NAMALWA (cell line): ENCODE measurements around the gene FOXI3.
"Not testable (repeated sequence)": the region's sequence is repeated elsewhere in the genome, so short reads cannot be mapped to it uniquely, and the experiment has no call there.

Source experiments
- DNase-seq: peaks from one replicate; pipeline ENCODE4 v3.0.0-alpha.2; 2015; ENCODE audit warnings: low spot score

Gene FOXI3

DNA sequence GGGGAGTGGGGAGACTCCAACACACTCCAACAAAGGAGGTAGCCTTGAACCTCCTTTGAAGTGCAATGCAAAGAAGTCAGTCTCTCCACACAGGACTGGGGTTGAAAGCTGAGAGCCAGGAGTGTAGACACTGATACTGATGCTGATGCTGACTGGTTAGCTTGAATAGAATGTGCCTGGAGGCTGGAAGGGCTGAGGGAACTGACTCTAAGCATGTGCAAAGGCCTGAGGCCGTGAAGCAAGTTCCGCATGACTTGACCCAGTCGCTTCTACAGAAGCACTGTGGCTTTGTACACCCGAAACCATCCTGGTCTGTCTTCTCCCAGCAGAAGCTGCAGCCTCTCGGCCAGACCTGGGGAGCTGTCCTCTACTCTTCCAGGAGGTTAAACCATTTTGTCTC, 10.4 kb downstream of the FOXI3 start:
- DNase-seq = no peak

DNA sequence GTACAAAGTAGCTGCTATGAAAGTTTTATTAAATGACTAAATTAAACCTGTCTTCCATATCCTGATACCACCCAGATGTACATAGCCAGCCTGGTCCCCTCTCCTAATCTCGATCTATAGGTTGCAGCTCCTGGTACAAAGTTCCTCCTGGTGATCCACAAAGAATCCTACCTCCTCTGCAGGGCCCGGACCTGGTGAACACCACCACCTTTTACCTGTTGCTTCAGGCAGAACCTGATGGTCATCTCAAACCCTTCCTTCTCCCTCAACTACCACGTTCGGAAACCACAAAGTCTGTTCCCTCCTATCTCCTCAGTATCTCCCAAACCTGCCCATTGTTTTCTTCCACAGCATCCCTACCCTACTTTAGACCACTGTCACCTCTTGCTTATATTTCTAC, 15.5 kb downstream of the FOXI3 start:
- no peak for DNase-seq

DNA sequence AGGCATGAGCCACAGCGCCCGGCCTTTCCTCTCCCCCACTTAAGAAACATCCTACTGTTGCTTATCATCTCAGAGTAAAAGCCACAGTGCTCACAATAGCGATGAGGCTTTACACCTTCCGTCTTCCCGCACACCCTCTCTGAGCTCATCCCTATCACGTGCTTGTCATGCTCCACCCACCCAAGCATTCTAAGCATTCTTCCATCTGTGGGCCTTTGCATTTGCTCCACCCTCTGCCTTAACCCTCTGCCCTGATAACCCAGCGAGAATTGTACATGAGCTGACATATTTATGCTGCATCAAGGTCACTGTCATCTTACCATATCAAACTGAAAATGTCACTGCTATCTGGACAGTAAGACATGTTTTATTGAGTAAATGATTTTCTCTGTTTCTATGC, 22.6 kb downstream of the FOXI3 start:
- no peak for DNase-seq

DNA sequence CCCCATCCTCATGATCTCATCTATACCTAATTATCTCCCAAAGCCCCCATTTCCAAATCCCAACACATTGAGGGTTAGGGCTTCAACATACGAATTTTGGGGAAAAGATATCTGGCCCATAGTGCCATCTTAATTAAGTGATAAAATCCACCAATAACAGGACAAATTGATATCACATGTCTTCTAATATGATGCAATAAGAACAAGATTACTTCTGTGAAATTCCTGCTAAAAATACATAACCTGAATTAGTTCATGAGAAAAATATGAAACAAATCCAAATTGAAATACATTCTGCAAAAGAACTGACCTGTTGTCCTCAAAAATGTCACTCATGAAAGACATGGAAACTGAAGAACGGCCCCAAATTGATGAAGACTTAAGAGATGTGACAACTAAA, 28.8 kb downstream of the FOXI3 start:
- DNase-seq = no peak

DNA sequence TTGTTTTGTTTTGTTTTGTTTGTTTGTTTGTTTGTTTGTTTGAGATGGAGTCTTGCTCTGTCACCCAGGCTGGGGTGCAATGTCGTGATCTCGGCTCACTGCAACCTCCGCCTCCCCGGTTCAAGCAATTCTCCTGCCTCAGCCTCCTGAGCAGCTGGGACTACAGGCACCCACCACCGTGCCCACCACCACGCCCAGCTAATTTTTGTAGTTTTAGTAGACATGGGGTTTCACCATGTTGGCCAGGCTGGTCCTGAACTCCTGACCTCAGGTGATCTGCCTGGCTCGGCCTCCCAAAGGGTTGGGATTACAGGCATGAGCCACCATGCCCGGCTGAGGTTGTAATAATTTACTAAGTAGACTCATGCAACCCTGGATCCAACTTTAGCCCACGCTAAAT, 33.4 kb downstream of the FOXI3 start:
- DNase-seq = not testable (repeated sequence)

DNA sequence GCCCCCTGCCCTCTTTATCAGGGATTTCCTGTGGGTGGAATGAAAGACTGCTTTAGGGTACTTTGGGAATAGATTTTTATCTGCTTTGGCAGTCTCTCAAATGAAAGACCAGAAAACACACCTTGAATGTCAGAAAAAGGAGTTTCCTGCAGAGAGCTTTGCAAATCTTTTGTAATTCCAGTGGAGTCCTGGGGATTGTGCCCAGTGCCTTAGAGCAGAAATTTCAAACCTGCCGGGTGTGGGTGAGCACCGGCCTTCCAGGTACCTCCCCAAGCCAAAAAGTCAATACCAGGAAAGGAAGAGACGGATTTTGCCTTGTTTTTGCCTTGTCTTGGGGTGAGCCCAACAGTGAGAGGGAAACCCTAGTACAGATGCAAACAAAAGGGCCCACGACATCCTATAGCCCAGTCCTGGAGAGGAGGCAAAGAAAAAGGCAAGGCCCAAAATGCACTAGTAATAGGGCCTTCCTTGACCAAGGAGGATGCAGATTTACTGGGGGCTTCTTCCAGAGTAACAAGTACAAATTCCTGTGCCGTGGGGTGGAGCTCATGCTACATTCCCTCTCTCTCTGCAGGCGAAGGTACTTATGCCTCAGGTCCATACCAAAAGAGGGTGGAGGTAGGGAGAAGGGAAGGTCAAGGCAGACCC, 36.4 kb downstream of the FOXI3 start:
- no peak for DNase-seq

DNA sequence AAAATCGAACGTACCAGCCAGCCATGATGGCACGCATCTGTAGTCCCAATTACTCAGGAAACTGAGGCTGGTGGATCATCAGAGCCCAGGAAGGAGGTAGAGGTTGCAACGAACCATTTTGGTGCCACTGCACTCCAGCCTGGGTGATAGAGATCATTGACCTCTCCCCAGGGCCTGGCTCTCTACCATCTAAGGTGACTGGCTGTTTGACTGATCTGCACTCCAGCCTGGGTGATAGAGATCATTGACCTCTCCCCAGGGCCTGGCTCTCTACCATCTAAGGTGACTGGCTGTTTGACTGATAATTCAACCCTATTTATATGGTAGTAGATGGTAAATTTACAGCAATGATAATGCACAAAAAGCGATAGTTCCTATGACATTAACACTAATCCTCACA, 43.6 kb downstream of the FOXI3 start:
- DNase-seq = not testable (repeated sequence)

DNA sequence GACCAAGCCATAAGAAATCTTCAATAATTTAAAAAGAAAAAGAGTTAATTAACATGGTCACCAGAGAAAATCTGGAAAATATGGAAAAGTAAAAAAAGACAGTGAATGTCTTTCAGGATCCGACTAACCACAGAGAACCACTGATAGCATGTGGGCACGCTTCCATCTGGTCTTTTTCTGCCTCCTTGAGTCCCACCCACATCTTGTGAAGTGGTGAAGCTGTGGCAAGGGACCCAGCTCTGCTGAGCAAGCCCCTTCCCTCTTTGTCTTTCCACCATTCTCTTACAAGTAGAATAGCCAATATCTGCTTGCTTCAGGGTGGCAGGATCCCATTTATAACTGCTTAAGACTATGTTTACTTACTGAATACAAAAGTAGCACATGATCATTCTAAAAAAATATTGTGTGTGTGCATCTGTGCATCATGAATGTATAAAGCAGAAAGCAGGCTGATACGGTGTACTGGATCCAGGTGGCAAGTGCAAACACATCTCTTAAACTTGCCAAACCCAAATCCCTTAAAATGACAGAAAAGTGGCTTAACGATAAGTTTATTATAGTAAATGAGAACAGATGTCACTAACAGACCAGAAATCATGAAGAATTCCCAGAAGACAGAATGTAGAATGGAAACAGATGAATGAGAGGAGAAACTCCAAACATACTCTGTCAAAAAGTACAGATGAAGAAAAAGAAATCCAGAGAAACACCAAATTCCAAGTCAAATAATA, 52.3 kb downstream of the FOXI3 start:
- DNase-seq = peak; percentile 17

DNA sequence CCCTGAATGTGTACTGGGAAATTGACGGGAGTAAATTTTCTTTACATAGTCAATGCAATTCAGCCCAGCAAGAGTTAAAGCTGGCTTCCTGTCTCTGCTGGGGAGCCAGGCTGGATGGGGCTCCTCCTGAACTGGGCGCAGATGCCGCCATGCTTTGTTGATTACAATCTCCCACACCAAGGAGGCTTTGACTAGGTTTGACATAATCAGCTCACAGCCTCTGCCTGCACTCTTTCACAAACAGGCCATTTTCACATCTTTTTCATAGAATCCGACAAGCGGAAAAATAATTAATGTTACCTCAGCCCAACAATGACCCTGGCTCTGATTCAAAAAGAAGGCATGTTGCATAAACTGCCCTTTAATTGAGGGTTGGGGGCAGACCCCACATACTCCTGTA, 54.3 kb downstream of the FOXI3 start:
- no peak for DNase-seq
